Upper lobe of left lung (tissue), 6 donors: Measurements from ENCODE around the gene NOX5. TPM values are rescaled to one million over a fixed set of nuclear protein-coding genes. Genes with fewer than 3 reads are reported as not detected.

Source experiments
- ATAC-seq, 2 donors: fragments of 200-7000 bp; cut with Tn5 transposase; one replicate each; pipeline ENCODE4 v1.9.1; 2022; ENCODE audit warnings: mild to moderate bottlenecking in 2 of 2, moderate library complexity in 2 of 2; ENCODE audit not compliant: low FRiP score in 2 of 2
- DNase-seq, 2 donors: peaks; one replicate each; pipeline ENCODE4 v3.0.0-alpha.2; 2019 to 2020
- H3K27ac ChIP-seq, 4 donors: fragments of 200-600 bp; sonication (generic); one replicate each; pipeline ENCODE4 v1.5.1; 2016 to 2019
- H3K27me3 ChIP-seq, 4 donors: fragments of 200-600 bp; sonication (generic); one replicate each; pipeline ENCODE4 v1.5.1; 2017 to 2019
- H3K36me3 ChIP-seq, 4 donors: fragments of 200-600 bp; sonication (generic); one replicate each; pipeline ENCODE4 v1.5.1; 2016 to 2019
- H3K4me1 ChIP-seq, 4 donors: fragments of 200-600 bp; sonication (generic); one replicate each; pipeline ENCODE4 v1.5.1; 2018 to 2019
- H3K4me3 ChIP-seq, 4 donors: fragments of 200-600 bp; sonication (generic); one replicate each; pipeline ENCODE4 v1.5.1; 2017 to 2019; ENCODE audit warnings: mild to moderate bottlenecking in 2 of 4, moderate library complexity in 1 of 4
- H3K9me3 ChIP-seq, 4 donors: fragments of 200-600 bp; sonication (generic); one replicate each; pipeline ENCODE4 v1.5.1; 2018 to 2019
- EP300 ChIP-seq, 4 donors: sonication (generic); formaldehyde crosslinking; IDR thresholded peaks; one replicate each; pipeline ENCODE4 v1.5.1; 2017; ENCODE audit warnings: antibody characterized with exemption in 4 of 4, control low read depth in 2 of 4
- POLR2A ChIP-seq, 4 donors: fragments of 450-650 bp; IDR thresholded peaks; one replicate each; pipeline ENCODE4 v1.5.1; 2016 to 2017; ENCODE audit warnings: antibody characterized with exemption in 4 of 4, mild to moderate bottlenecking in 2 of 4
- POLR2AphosphoS5 ChIP-seq, 2 donors: sonication (generic); formaldehyde crosslinking; IDR thresholded peaks; one replicate each; pipeline ENCODE4 v1.5.1; 2017; ENCODE audit warnings: antibody characterized with exemption in 2 of 2
- WGBS, 2 donors: methylation state at CpG; one replicate each; pipeline ENCODE4 v1.1.5; 2017 to 2018; 5-methylcytosine and 5-hydroxymethylcytosine counted together
- total RNA-seq, 6 donors: library from RNA; depleted of rRNA in 4 of 6; stranded (reverse); fragments of >200 nt in 4 of 6; gene quantifications; one replicate each; pipeline versions ENCODE4 v1.1.0 to v1.2.1, GENCODE V29; 2016 to 2021
- TF ChIP-seq, protein P1 (sequence below), 6 experiments: fragments of 450-650 bp in 4 of 6; fragments of 200-600 bp in 2 of 6; sonication (generic) in 2 of 6; IDR thresholded peaks; one replicate each; pipeline ENCODE4 v1.5.1; 2016 to 2019; ENCODE audit warnings: antibody characterized with exemption in 6 of 6
- donor health status: DM: no; HTN: no; CAD: no; lungs with moderate emphysema.
- donor health status: DM: no; HTN: yes; CAD: no; lungs with severe emphysema.

NOX5 gene
- total RNA-seq, 6 donors from 2014 or later, result 0.20 to 5.7 (median 1.4) TPM; not detected in 2

DNA sequence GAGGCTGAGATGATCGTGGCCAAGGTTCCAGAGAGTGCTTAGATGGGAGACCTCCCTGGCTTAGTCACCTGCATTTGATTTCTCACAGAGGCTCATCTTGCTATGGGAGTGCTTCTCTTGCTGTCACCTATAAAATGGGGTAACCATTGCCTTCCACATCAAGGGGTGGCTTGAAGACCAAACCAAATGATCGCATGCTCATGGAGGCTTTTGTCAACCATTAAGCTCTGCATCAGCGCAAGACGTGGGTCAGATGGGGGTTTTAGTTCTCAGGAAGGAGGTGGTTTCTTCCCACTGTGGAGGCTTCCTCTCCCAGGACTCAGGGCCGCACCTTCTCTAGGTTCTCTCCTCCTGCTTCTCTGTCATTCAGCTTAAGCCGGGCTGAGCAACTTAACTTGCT, 27.4 kb upstream of the NOX5 start:
- no peak overlapping the region for H3K4me3 ChIP-seq
- no peaks in the 10 kb centered on the region for H3K27me3 ChIP-seq
- no peaks in the 10 kb centered on the region for H3K9me3 ChIP-seq
- H3K27ac ChIP-seq, result no peak overlapping the region
- no peak for DNase-seq
- H3K36me3 ChIP-seq, result no peaks in the 10 kb centered on the region
- WGBS, 2 donors, result 88 to 89% methylated on average over 6 of the region's 6 CpGs
- peaks cover 0 to 9% (median 0%) of the 10 kb centered on the region in 4 donors for H3K4me1 ChIP-seq
- TF ChIP-seq, protein P1, sequence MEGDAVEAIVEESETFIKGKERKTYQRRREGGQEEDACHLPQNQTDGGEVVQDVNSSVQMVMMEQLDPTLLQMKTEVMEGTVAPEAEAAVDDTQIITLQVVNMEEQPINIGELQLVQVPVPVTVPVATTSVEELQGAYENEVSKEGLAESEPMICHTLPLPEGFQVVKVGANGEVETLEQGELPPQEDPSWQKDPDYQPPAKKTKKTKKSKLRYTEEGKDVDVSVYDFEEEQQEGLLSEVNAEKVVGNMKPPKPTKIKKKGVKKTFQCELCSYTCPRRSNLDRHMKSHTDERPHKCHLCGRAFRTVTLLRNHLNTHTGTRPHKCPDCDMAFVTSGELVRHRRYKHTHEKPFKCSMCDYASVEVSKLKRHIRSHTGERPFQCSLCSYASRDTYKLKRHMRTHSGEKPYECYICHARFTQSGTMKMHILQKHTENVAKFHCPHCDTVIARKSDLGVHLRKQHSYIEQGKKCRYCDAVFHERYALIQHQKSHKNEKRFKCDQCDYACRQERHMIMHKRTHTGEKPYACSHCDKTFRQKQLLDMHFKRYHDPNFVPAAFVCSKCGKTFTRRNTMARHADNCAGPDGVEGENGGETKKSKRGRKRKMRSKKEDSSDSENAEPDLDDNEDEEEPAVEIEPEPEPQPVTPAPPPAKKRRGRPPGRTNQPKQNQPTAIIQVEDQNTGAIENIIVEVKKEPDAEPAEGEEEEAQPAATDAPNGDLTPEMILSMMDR (IDR thresholded peaks at IDR 0.05), result no peak
- TF ChIP-seq EP300 (IDR thresholded peaks at IDR 0.05), result no peak
- TF ChIP-seq POLR2A (IDR thresholded peaks at IDR 0.05), result no peak
- no peak for TF ChIP-seq POLR2AphosphoS5 (IDR thresholded peaks at IDR 0.05)
- ATAC-seq, result no peak

DNA sequence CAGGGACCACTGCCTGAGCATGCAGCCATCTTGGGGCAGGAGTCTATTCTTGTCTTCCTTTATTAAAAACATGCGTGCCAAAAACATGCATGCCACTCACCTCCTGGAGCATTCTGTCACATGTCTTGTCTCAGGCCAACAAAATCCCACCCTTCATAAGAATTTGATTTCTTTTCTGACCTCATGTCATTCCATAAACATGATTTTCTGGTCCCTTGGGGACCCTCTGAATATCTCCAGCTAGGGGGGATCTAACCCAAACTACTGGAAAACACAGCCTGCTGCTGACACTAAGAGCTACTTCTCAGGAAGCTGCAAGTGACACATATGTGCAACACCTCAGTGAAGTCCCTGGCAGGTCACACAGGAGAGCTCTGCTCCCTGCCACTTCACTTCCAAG, 26.8 kb upstream of the NOX5 start:
- Histone ChIP-seq H3K36me3 (no peaks in the 10 kb centered on the region), H3K27me3 (no peaks in the 10 kb centered on the region), H3K4me1 (peaks cover 0 to 9% (median 0%) of the 10 kb centered on the region in 4 donors), H3K4me3 (no peak overlapping the region), H3K9me3 (no peaks in the 10 kb centered on the region), H3K27ac (no peak overlapping the region)
- DNase-seq, result no peak
- TF ChIP-seq POLR2AphosphoS5 (IDR thresholded peaks at IDR 0.05) (no peak), POLR2A (IDR thresholded peaks at IDR 0.05) (no peak), EP300 (IDR thresholded peaks at IDR 0.05) (no peak)
- TF ChIP-seq, protein P1 (IDR thresholded peaks at IDR 0.05), result no peak
- WGBS, 2 donors, result 0 to 72% methylated on average over 1 of the region's 1 CpG
- no peak for ATAC-seq

GRCh38 chr15:68989541-68990230, 24.8 kb upstream of the NOX5 start:
- H3K27ac ChIP-seq, result no peak overlapping the region
- no peak overlapping the region for H3K4me3 ChIP-seq
- WGBS, 2 donors, result 75 to 79% methylated on average over 2 of the region's 2 CpGs
- ATAC-seq, result no peak
- H3K36me3 ChIP-seq, result no peaks in the 10 kb centered on the region
- H3K4me1 ChIP-seq, result peaks cover 0 to 9% (median 0%) of the 10 kb centered on the region in 4 donors
- DNase-seq, result no peak
- H3K27me3 ChIP-seq, result no peaks in the 10 kb centered on the region
- H3K9me3 ChIP-seq, result no peaks in the 10 kb centered on the region
- TF ChIP-seq EP300 (IDR thresholded peaks at IDR 0.05) (no peak), POLR2AphosphoS5 (IDR thresholded peaks at IDR 0.05) (no peak), POLR2A (IDR thresholded peaks at IDR 0.05) (no peak)
- TF ChIP-seq, protein P1 (IDR thresholded peaks at IDR 0.05), result no peak

- DNase-seq (no peak), ATAC-seq (no peak)
- peaks cover 0 to 9% (median 0%) of the 10 kb centered on the region in 4 donors for H3K4me1 ChIP-seq
- no peak overlapping the region for H3K4me3 ChIP-seq
- TF ChIP-seq EP300 (IDR thresholded peaks at IDR 0.05) (no peak), POLR2A (IDR thresholded peaks at IDR 0.05) (no peak), POLR2AphosphoS5 (IDR thresholded peaks at IDR 0.05) (no peak)
- TF ChIP-seq, protein P1 (IDR thresholded peaks at IDR 0.05), result no peak
- H3K36me3 ChIP-seq, result no peaks in the 10 kb centered on the region
- no peaks in the 10 kb centered on the region for H3K9me3 ChIP-seq
- no peak overlapping the region for H3K27ac ChIP-seq
- no peaks in the 10 kb centered on the region for H3K27me3 ChIP-seq
- WGBS, 2 donors, result 81 to 82% methylated on average over 6 to 7 of the region's 7 CpGs
These were observed 24.1 kb upstream of the NOX5 start for GRCh38 chr15:68990231-68990991.
